Natural killer cell (primary cell): ENCODE data around the gene TMEM63B. TPM values are rescaled to one million over a fixed set of nuclear protein-coding genes. Genes with fewer than 3 reads are reported as not detected.

Experiments used
- ATAC-seq, 3 donors: fragments of 150-1000 bp in 2 of 3; fragments of 200-7000 bp in 1 of 3; cut with Tn5 transposase; 1 replicate in 1 of 3; 2 replicates in 2 of 3; pipeline ENCODE4 v1.10.0; 2021; ENCODE audit warnings: mild to moderate bottlenecking in 2 of 3, moderate library complexity in 2 of 3
- DNase-seq, 2 donors: peaks; one replicate each; pipeline versions ENCODE4 v3.0.0 to v3.0.0-alpha.2; 2013 to 2021; ENCODE audit warnings: mixed read lengths in 1 of 2
- H3K27ac ChIP-seq: one replicate; pipeline ENCODE4 v1.5.1; 2013; ENCODE audit warnings: mild to moderate bottlenecking, low read length
- H3K27me3 ChIP-seq: one replicate; pipeline ENCODE4 v1.6.1; 2013; ENCODE audit warnings: low read length; ENCODE audit not compliant: control insufficient read depth, insufficient read depth
- H3K36me3 ChIP-seq: one replicate; pipeline ENCODE4 v1.6.1; 2013; ENCODE audit warnings: low read length; ENCODE audit not compliant: control insufficient read depth, insufficient read depth
- H3K4me1 ChIP-seq: one replicate; pipeline ENCODE4 v1.6.1; 2013; ENCODE audit warnings: low read length; ENCODE audit not compliant: control insufficient read depth, insufficient read depth
- H3K4me3 ChIP-seq: one replicate; pipeline ENCODE4 v1.5.1; 2013; ENCODE audit warnings: low read length
- H3K9me3 ChIP-seq: one replicate; pipeline ENCODE4 v1.6.1; 2013; ENCODE audit warnings: low read length; ENCODE audit not compliant: control insufficient read depth, insufficient read depth
- H3K27ac Mint-ChIP-seq, 2 donors: one replicate each; pipeline ENCODE4 v1.8.0; 2022; ENCODE audit warnings: mild to moderate bottlenecking in 2 of 2, mixed read lengths in 2 of 2, moderate library complexity in 1 of 2
- H3K27me3 Mint-ChIP-seq, 2 donors: one replicate each; pipeline ENCODE4 v1.8.0; 2022; ENCODE audit warnings: low read depth in 2 of 2, mixed read lengths in 2 of 2
- H3K36me3 Mint-ChIP-seq: one replicate; pipeline ENCODE4 v1.8.0; 2022; ENCODE audit warnings: mixed read lengths
- H3K4me1 Mint-ChIP-seq, 2 donors: one replicate each; pipeline ENCODE4 v1.8.0; 2022; ENCODE audit warnings: mixed read lengths in 2 of 2
- H3K4me3 Mint-ChIP-seq: one replicate; pipeline ENCODE4 v1.8.0; 2022; ENCODE audit warnings: mild to moderate bottlenecking, moderate library complexity, mixed read lengths
- H3K9me3 Mint-ChIP-seq, 2 donors: one replicate each; pipeline ENCODE4 v1.8.0; 2022; ENCODE audit warnings: mixed read lengths in 2 of 2
- WGBS: methylation state at CpG from one replicate; pipeline ENCODE4 v1.1.7; 2013; ENCODE audit warnings: missing lambda C conversion rate; ENCODE audit not compliant: insufficient coverage; 5-methylcytosine and 5-hydroxymethylcytosine counted together
- intact Hi-C: fragments of 100-400 bp; cut with micrococcal nuclease; formaldehyde crosslinking; loops from one replicate; pipeline ENCODE4 v1.14.2; 2022
- total RNA-seq, 4 donors: library from RNA; stranded (reverse); fragments of 120-200 nt in 1 of 4; gene quantifications; one replicate each; pipeline versions ENCODE4 v1.2.3 to v1.2.4, GENCODE V29; 2013 to 2022
- TF ChIP-seq, protein P1 (sequence below): fragments of 200-600 bp; IDR thresholded peaks from one replicate; pipeline ENCODE4 v1.8.0; 2022; ENCODE audit warnings: antibody characterized with exemption

The TMEM63B gene
- total RNA-seq, 3 donors from 2014 or later (not counting 1 experiment from before 2014, with no cell fraction given) = 24.7 to 30.8 (median 28.1) TPM

GRCh38 chr6:44149369-44150012, 22.1 kb downstream of the TMEM63B start:
- intact Hi-C loops = no loop called here
- 85% methylated on average over 7 of the region's 7 CpGs for WGBS
- H3K4me1 ChIP-seq = peaks cover 7% of the 10 kb centered on the region
- Mint-ChIP-seq H3K4me1 (peaks cover 0 to 18% of the 10 kb centered on the region in 2 donors), H3K4me3 (no peak overlapping the region), H3K36me3 (no peaks in the 10 kb centered on the region), H3K27ac (no peak overlapping the region), H3K9me3 (no peaks in the 10 kb centered on the region), H3K27me3 (no peaks in the 10 kb centered on the region)
- no peak overlapping the region for H3K27ac ChIP-seq
- no peaks in the 10 kb centered on the region for H3K9me3 ChIP-seq
- no peaks in the 10 kb centered on the region for H3K27me3 ChIP-seq
- H3K36me3 ChIP-seq = peaks cover 14% of the 10 kb centered on the region
- TF ChIP-seq, protein P1, sequence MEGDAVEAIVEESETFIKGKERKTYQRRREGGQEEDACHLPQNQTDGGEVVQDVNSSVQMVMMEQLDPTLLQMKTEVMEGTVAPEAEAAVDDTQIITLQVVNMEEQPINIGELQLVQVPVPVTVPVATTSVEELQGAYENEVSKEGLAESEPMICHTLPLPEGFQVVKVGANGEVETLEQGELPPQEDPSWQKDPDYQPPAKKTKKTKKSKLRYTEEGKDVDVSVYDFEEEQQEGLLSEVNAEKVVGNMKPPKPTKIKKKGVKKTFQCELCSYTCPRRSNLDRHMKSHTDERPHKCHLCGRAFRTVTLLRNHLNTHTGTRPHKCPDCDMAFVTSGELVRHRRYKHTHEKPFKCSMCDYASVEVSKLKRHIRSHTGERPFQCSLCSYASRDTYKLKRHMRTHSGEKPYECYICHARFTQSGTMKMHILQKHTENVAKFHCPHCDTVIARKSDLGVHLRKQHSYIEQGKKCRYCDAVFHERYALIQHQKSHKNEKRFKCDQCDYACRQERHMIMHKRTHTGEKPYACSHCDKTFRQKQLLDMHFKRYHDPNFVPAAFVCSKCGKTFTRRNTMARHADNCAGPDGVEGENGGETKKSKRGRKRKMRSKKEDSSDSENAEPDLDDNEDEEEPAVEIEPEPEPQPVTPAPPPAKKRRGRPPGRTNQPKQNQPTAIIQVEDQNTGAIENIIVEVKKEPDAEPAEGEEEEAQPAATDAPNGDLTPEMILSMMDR = no peak
- ATAC-seq (no peak), DNase-seq (no peak)
- no peak overlapping the region for H3K4me3 ChIP-seq

DNA sequence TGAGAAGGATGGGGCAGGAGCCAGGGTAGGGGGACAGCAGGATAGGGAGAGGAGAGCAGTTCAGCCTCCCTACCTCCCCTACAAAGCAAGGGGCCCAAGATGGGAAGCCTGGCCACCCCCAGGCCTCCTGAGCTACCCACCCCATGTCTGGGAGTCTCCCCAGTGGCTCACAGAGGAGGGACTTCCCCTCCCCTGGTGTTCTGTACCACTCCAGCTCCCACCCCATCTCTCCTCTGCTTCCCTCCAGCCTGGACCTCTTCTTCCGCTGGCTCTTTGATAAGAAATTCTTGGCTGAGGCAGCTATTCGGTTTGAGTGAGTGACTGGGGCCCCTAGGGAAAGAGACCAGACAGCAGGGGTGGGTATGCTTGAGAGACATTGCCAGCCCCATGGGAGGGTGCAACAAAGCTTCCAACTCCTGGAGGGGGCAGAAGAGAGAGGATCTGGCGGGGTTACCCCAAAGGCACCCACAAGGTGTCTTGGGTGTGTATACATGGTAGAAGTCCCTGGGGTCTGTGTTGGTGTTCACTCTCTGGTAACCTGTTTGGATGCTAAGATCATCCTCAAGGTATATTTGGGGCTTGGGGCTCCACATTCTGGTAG, 23.1 kb downstream of the TMEM63B start:
- TF ChIP-seq, protein P1 = no peak
- Histone ChIP-seq H3K36me3 (peaks cover 14% of the 10 kb centered on the region), H3K4me1 (peaks cover 7% of the 10 kb centered on the region), H3K27ac (no peak overlapping the region), H3K9me3 (no peaks in the 10 kb centered on the region), H3K4me3 (no peak overlapping the region), H3K27me3 (no peaks in the 10 kb centered on the region)
- ATAC-seq (no peak), DNase-seq (no peak)
- Mint-ChIP-seq H3K27ac (peak overlapping the region in 1 of 2 donors; percentile 10), H3K36me3 (no peaks in the 10 kb centered on the region), H3K4me1 (peaks cover 0 to 18% of the 10 kb centered on the region in 2 donors), H3K9me3 (no peaks in the 10 kb centered on the region), H3K4me3 (no peak overlapping the region), H3K27me3 (no peaks in the 10 kb centered on the region)
- 76% methylated on average over 3 of the region's 3 CpGs for WGBS
- intact Hi-C loops = no loop called here

DNA sequence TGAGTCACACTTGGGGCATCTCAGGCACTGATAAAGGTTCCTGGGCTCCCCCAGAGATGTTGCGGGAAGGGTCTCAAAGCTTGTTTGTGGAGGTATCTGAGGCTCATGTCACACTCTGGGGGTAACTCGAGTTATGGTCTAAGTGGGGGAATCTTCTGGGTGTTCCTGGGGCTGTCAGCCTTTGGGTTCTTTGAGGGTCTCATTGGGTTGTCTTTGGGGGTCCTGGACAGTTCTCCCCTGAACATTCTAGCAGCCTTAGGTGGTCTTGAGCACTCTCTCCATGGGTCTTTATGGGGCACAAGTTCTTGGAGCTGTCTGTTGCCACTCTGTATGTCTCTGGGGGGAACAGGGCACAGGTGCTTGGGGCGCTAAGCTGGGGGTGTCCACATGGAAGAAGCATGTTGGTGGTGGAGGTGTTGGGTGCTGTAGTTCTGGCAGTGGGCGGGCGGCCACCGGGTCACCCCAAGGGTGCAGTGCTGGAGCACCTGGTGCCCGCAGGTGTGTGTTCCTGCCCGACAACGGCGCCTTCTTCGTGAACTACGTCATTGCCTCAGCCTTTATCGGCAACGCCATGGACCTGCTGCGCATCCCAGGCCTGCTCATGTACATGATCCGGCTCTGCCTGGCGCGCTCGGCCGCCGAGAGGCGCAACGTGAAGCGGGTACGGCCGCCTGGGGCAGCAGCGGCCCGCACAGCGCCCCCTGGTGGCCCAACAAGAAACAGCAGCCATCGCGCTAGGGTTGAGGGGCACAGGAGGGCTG, 24.2 kb downstream of the TMEM63B start:
- peaks cover 7% of the 10 kb centered on the region for H3K4me1 ChIP-seq
- H3K27me3 Mint-ChIP-seq = no peaks in the 10 kb centered on the region
- no peak overlapping the region for H3K4me3 ChIP-seq
- H3K4me1 Mint-ChIP-seq = peaks cover 0 to 18% of the 10 kb centered on the region in 2 donors
- H3K9me3 ChIP-seq = no peaks in the 10 kb centered on the region
- DNase-seq (peak; percentile 80 to 86), ATAC-seq (peak; percentile 87 to 93 (median 90))
- H3K9me3 Mint-ChIP-seq = no peaks in the 10 kb centered on the region
- H3K4me3 Mint-ChIP-seq = peak overlapping the region; percentile 40
- intact Hi-C loops = loop anchor here (1.0 kb wide), 1 partner anchor 55 kb away; no protein-coding TSS in a partner anchor
- H3K27ac Mint-ChIP-seq = peak overlapping the region; percentile 51 to 72
- no peaks in the 10 kb centered on the region for H3K27me3 ChIP-seq
- WGBS = 22% methylated on average over 31 of the region's 31 CpGs
- TF ChIP-seq, protein P1 = peak; percentile 98
- peaks cover 14% of the 10 kb centered on the region for H3K36me3 ChIP-seq
- no peaks in the 10 kb centered on the region for H3K36me3 Mint-ChIP-seq
- no peak overlapping the region for H3K27ac ChIP-seq
